GM18868 (cell line): Measurements from ENCODE around the gene P4HB.

Experiments used
- ATAC-seq: cut with Tn5 transposase; IDR thresholded peaks from one replicate; pipeline ENCODE4 v1.9.1; 2021; ENCODE audit warnings: mild to moderate bottlenecking, moderate library complexity; ENCODE audit not compliant: unreplicated experiment

Gene P4HB

GRCh38 chr17:81898029-81898866 lies 37.9 kb upstream of the P4HB start:
- ATAC-seq = no peak

GRCh38 chr17:81895400-81895799 lies 35.1 kb upstream of the P4HB start:
- no peak for ATAC-seq

GRCh38 chr17:81891303-81891552 lies 30.9 kb upstream of the P4HB start:
- no peak for ATAC-seq

- no peak for ATAC-seq
Observed at GRCh38 chr17:81890447-81891302, 30.3 kb upstream of the P4HB start.

GRCh38 chr17:81889602-81890001 lies 29.3 kb upstream of the P4HB start:
- no peak for ATAC-seq

- no peak for ATAC-seq
Observed at GRCh38 chr17:81888988-81889595, 28.8 kb upstream of the P4HB start.

GRCh38 chr17:81888105-81888987 lies 28.0 kb upstream of the P4HB start:
- ATAC-seq = no peak

GRCh38 chr17:81885869-81886548 lies 25.7 kb upstream of the P4HB start:
- ATAC-seq = no peak

GRCh38 chr17:81885454-81885853 lies 25.1 kb upstream of the P4HB start:
- no peak for ATAC-seq

- no peak for ATAC-seq
Observed at GRCh38 chr17:81884968-81885367, 24.6 kb upstream of the P4HB start.

GRCh38 chr17:81884520-81884919 lies 24.2 kb upstream of the P4HB start:
- ATAC-seq = no peak

GRCh38 chr17:81879121-81879520 lies 18.8 kb upstream of the P4HB start:
- no peak for ATAC-seq

GRCh38 chr17:81878294-81878693 lies 18.0 kb upstream of the P4HB start:
- no peak for ATAC-seq

- no peak for ATAC-seq
Observed at GRCh38 chr17:81877569-81877968, 17.2 kb upstream of the P4HB start.

GRCh38 chr17:81871387-81872230 lies 11.3 kb upstream of the P4HB start:
- peak; percentile 51 for ATAC-seq

GRCh38 chr17:81870981-81871386 lies 10.6 kb upstream of the P4HB start, which contains the start of gene ARHGDIA:
TSS of gene ARHGDIA (minus strand) at chr17:81871337. CDS start at chr17:81869930, 1,407 bp downstream.
- peak; percentile 6 for ATAC-seq

GRCh38 chr17:81870131-81870980 lies 10.0 kb upstream of the P4HB start:
- no peak for ATAC-seq
